SJSA1 (cell line): ENCODE measurements around the gene CHGA. TPM values are rescaled to one million over a fixed set of nuclear protein-coding genes. Genes with fewer than 3 reads are reported as not detected.

Experiments
- DNase-seq, 2 experiments: peaks; one replicate each; pipeline ENCODE4 v3.0.0-alpha.2; 2015 to 2020; ENCODE audit warnings: low spot score in 2 of 2, low read depth in 1 of 2
- H3K27ac ChIP-seq: fragments of 250-450 bp; sonication (Bioruptor Pico); 2 replicates; pipeline ENCODE4 v1.5.1; 2020; ENCODE audit warnings: mild to moderate bottlenecking, moderate library complexity
- H3K27me3 ChIP-seq: fragments of 250-450 bp; sonication (Bioruptor Pico); replicated peaks from 2 replicates; pipeline ENCODE4 v1.5.1; 2020; ENCODE audit warnings: mild to moderate bottlenecking, moderate library complexity
- H3K36me3 ChIP-seq: fragments of 250-450 bp; sonication (Bioruptor Pico); 2 replicates; pipeline ENCODE4 v1.5.1; 2020; ENCODE audit warnings: mild to moderate bottlenecking
- H3K4me1 ChIP-seq: fragments of 250-450 bp; sonication (Bioruptor Pico); replicated peaks from 2 replicates; pipeline ENCODE4 v1.6.1; 2021; ENCODE audit warnings: mild to moderate bottlenecking
- H3K4me3 ChIP-seq: fragments of 250-450 bp; sonication (Bioruptor Pico); 2 replicates; pipeline ENCODE4 v1.5.1; 2020; ENCODE audit warnings: mild to moderate bottlenecking
- H3K9me3 ChIP-seq: fragments of 250-450 bp; sonication (Bioruptor Pico); replicated peaks from 2 replicates; pipeline ENCODE4 v1.5.1; 2020; ENCODE audit warnings: mild to moderate bottlenecking
- total RNA-seq: library from RNA; depleted of rRNA; stranded (reverse); fragments of >200 nt; shearing (Covaris generic); gene quantifications from 2 replicates; pipeline ENCODE4 v1.2.3, GENCODE V29; 2014

CHGA gene
- total RNA-seq, 1 experiment from 2014 or later = not detected

DNA sequence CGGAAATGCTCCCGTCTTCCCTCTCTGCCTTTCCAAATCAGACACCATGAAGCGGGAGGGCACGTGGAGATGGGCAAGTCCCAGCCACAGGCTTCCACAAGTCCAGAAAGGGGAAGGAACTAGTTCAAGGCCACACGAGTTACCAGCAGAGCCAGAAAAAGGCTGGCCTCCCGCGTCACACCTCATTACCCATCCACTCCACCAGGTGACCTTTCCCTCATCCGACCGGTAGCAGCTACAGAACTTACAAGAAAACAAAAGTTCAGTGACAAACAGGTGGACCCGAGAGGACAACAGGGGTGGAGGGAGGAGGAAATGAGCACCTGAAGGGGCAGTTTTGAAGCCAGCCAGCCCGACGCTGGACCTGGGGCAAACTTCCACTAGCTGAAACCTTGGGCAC, 46.9 kb downstream of the CHGA start:
- DNase-seq = no peak
- no peaks in the 10 kb centered on the region for H3K9me3 ChIP-seq

DNA sequence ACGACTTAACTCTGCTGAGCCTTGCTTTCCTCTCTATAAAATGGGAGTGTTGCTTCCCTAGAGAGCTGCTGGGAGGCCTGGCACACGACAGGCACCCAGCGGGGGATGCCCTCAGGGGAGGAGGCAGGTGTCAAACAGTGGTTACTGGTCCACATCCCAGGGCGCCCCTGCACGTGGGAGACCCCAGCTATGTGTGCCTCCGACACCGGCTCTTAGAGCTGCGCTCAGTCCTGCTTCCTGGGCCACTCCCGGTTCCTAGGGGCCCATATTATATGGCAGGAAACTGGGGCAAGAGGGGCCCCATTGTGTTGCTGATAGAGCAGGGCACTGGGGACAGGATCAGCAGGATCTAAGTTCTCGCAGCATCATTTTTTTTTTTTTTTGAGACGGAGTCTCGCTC, 47.3 kb downstream of the CHGA start:
- no peak overlapping the region for H3K27ac ChIP-seq
- peaks cover 23% of the 10 kb centered on the region for H3K4me1 ChIP-seq
- H3K36me3 ChIP-seq = no peaks in the 10 kb centered on the region
- no peak overlapping the region for H3K4me3 ChIP-seq
- DNase-seq = no peak
- H3K9me3 ChIP-seq = no peaks in the 10 kb centered on the region; the same call in 1 of the 2 replicates
- no peaks in the 10 kb centered on the region for H3K27me3 ChIP-seq

More for the DNA sequence above, 46.9 kb downstream of the CHGA start:
- Histone ChIP-seq H3K27ac (no peak overlapping the region), H3K27me3 (no peaks in the 10 kb centered on the region), H3K4me3 (no peak overlapping the region), H3K4me1 (peaks cover 27% of the 10 kb centered on the region), H3K36me3 (no peaks in the 10 kb centered on the region)

DNA sequence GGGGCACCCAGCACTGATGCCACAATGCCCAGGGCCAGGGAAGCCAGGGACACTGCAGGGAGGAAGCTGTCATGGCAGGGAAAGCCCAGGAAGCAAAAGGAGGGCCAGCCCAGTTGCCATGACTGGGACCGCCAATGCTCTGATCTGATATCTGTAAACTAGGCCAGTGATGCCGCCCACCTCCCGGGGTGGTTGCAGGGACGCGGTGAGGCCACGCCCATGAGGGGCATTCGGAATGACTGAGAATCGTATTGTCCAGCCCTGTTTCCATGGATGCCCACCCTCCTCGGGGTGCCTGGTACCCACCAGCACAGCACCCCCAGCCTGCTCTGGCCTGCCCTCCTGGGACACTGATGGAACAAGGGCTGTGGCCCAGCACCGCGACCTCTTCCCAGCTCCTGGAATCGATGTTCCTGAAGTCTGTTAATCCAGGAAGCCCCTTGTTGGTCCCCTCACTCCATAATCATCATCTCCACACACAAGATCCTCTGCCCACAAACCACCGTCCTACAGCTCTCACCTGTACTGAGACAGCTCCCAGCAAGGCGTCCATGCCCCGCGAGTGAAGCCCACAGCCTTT, 48.7 kb downstream of the CHGA start:
- no peak for DNase-seq
- H3K36me3 ChIP-seq = no peaks in the 10 kb centered on the region; the same call in 1 of the 2 replicates
- H3K27me3 ChIP-seq = no peaks in the 10 kb centered on the region
- H3K9me3 ChIP-seq = peaks cover 3% of the 10 kb centered on the region; the same call in 1 of the 2 replicates
- H3K4me1 ChIP-seq = peaks cover 20% of the 10 kb centered on the region
- no peak overlapping the region for H3K27ac ChIP-seq
- no peak overlapping the region for H3K4me3 ChIP-seq

DNA sequence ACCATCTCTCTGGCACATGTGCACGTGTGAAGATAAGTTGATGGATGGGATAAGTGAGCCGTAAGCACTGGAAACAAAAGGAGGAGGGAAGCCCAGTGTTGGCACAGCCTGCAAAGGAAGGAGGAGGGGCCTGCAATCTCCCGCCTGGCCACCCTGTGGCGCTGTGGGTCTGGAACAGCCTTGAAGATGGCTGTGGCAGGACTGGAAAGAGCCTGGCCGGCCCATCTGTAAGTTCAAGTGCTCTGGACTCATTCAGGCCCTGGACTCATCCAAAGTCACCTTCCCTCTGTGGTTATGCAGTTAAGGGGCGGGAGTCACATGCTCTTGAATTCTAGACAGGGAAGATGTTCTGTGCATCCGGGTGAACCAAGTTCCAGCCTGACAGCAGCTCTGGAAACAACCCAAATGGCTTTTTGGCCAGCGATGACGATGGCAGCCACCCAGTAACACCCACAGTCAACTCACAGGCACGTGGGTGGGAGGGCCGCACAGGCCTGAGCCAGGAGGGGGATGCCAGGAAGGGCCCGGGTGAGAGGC, 50.4 kb downstream of the CHGA start:
- peak; percentile 46 to 58 for DNase-seq
- peaks cover 20% of the 10 kb centered on the region for H3K4me1 ChIP-seq
- no peak overlapping the region for H3K27ac ChIP-seq
- peaks cover 3% of the 10 kb centered on the region for H3K9me3 ChIP-seq
- H3K36me3 ChIP-seq = peaks cover 11% of the 10 kb centered on the region
- no peaks in the 10 kb centered on the region for H3K27me3 ChIP-seq
- H3K4me3 ChIP-seq = no peak overlapping the region

DNA sequence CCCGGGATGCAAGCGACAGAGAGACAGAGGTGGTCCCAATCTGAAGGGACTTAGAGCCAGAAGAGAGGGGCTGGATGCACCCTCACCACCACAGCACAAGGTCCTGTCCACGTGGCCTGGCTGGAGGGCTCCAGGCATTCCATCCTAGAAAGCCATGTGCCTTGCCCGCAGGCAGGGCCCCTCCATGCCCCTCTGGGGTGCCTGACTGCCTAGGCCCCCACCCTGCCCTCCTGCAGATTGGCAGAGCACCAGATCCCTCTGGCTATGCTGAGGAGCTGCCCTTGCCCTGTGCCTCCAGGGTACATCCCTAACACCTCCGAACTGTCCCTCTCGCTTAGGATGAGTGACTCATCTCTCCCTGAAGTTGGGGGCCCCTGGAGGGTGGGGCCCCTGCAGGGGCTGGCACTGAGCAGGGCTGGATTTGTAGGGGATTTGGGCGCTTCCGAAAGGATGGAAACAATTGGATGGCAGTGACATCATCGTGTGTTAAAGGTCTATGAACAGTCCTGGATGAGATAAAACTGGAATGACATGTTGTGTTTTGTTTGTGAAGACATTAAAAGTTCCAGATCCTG, 50.9 kb downstream of the CHGA start:
- H3K27ac ChIP-seq = no peak overlapping the region
- H3K36me3 ChIP-seq = peaks cover 15% of the 10 kb centered on the region
- H3K9me3 ChIP-seq = peaks cover 7% of the 10 kb centered on the region
- no peaks in the 10 kb centered on the region for H3K27me3 ChIP-seq
- DNase-seq = no peak
- H3K4me1 ChIP-seq = peaks cover 15% of the 10 kb centered on the region
- no peak overlapping the region for H3K4me3 ChIP-seq

DNA sequence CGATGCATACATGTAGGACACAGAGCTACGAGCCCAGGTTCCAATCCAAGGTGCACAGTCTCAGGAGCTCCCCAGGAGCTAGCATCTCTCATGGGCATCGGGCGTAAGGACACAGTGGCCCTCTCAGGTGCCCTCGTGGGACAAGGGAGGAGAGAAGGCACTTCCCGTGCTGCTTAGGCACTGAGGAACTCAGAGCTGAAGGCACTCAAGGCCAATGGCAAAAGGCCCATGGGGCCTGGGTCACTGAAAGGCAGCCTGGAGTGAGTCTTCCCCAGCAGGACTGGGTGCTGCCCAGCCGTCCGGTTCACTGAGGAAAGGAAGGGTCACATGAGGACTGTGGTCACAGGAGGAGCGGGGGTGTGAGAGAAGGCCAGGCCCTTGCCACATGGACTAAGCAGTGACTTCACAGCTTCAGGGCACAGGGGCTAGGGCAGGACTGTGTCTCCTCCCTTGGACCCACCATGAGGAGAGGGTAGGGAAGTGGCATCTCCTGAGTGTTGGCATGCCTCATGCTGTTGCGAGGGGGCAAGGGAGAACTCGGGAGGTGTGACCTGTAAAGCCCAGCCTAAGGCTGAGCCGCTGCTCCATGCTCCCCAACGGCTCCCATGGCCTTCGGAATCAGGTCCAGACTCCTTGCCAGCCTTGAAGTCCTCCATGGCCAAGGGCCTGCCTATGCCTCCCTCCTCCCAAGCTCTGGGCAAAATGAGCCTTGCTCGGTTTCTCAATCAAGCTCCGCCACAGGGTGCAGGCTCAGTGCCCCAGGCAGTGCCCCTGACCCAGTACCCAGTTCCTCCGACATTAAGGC, 51.8 kb downstream of the CHGA start:
- Histone ChIP-seq H3K9me3 (peaks cover 10% of the 10 kb centered on the region), H3K27ac (no peak overlapping the region), H3K4me1 (peaks cover 15% of the 10 kb centered on the region), H3K36me3 (peaks cover 15% of the 10 kb centered on the region), H3K4me3 (no peak overlapping the region), H3K27me3 (no peaks in the 10 kb centered on the region)
- no peak for DNase-seq

DNA sequence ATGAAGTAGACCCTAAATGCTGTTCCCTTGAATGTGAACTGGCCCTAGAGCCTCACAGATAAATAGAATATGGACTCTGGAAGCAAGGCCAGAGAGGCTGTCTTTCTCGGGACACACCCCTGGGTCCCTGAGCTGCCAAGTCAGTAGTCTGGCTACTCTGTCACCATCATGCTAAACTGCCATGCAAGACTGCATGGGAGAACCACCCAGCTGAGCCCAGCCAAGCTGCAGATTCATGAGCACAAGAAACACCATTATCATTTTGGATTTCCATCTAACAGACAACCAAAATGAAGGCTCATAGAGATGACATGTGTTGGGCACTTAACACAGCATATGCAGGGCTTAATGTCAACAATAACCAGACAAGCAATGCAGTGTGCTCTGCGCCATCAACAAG, 53.3 kb downstream of the CHGA start:
- H3K27ac ChIP-seq = no peak overlapping the region
- no peak overlapping the region for H3K4me3 ChIP-seq
- no peaks in the 10 kb centered on the region for H3K27me3 ChIP-seq
- peaks cover 15% of the 10 kb centered on the region for H3K36me3 ChIP-seq
- peaks cover 10% of the 10 kb centered on the region for H3K9me3 ChIP-seq
- no peak for DNase-seq
- H3K4me1 ChIP-seq = peaks cover 15% of the 10 kb centered on the region

DNA sequence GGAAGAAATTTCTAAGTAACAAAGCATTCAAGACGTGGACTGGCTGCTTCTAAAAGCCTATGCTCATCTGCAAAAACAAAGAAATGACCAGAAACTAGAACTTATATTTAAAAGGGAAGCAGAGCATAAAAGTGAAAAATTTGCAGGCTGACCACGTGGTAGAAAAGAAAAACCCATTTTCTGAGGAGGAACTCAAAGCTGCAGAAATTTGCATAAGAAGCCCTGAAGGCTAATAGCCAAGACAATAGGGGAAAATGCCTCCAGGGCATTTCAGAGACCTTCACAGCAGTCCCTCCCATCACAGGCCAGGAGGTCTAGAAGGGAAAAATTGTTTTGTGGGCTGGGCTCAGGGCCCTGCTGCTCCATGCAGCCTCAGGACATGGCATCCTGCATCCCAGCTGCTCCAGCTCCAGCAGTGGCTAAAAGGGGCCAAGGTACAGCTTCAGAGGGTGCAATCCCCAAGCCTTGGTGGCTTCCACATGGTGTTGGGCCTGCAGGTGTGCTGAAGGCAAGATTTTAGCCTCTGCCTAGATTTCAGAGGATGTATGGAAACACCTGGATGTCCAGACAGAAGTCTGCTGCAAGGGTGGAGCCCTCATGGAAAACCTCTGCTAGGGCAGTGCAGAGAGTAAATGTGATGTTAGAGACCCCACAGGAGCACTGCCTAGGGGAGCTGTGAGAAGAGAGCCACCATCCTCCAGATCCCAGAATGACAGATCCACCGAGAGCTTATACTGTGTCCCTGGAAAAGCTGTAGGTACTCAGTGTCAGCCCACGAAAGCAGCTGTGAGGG, 55.5 kb downstream of the CHGA start:
- Histone ChIP-seq H3K27ac (no peak overlapping the region), H3K4me1 (peaks cover 2% of the 10 kb centered on the region), H3K9me3 (peaks cover 10% of the 10 kb centered on the region), H3K27me3 (no peaks in the 10 kb centered on the region), H3K4me3 (no peak overlapping the region), H3K36me3 (peaks cover 15% of the 10 kb centered on the region)
- no peak for DNase-seq

DNA sequence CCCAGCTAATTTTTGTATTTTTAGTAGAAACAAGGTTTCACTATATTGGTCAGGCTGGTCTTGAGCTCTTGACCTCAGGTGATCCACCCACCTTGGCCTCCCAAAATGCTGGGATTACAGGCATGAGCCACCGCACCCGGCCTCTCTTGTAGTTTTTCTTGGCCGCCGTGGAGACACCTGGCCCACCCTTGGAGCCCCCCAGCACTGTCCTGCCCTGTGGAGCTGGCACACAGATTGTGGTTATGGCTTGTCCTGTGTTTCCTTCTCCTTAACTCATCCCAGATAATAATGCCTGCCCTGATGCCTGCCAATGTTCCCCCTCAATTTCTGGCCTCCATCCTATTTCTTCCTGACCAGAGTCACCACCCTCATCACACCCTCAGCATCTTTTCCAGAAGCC, 57.9 kb downstream of the CHGA start:
- Histone ChIP-seq H3K27ac (no peak overlapping the region), H3K27me3 (no peaks in the 10 kb centered on the region), H3K4me1 (peaks cover 7% of the 10 kb centered on the region), H3K4me3 (no peak overlapping the region), H3K36me3 (peaks cover 15% of the 10 kb centered on the region), H3K9me3 (peaks cover 10% of the 10 kb centered on the region; the same call in 1 of the 2 replicates)
- no peak for DNase-seq

DNA sequence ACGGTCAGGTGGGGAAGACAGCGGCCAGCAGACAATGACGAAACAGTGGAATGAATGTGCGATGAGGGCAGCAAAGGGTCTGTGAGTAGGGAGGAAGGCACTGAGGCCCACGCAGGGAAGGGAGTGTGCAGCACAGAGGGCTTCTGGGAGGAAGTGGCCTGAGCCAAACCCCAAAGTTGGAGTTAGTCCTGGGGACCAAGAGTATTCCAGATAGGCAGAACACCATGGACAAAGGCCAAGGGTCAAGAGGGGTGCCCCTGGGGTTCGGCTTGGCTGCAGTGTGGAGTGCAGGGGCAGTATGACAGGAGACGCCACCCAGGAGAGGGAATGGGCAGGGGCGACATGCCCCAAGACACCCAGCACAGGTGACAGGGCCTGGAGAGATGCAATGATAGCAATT, 58.8 kb downstream of the CHGA start:
- Histone ChIP-seq H3K27me3 (no peaks in the 10 kb centered on the region), H3K4me1 (peaks cover 16% of the 10 kb centered on the region), H3K4me3 (no peak overlapping the region), H3K27ac (no peak overlapping the region), H3K36me3 (peaks cover 15% of the 10 kb centered on the region), H3K9me3 (peaks cover 7% of the 10 kb centered on the region; the same call in 1 of the 2 replicates)
- DNase-seq = no peak

DNA sequence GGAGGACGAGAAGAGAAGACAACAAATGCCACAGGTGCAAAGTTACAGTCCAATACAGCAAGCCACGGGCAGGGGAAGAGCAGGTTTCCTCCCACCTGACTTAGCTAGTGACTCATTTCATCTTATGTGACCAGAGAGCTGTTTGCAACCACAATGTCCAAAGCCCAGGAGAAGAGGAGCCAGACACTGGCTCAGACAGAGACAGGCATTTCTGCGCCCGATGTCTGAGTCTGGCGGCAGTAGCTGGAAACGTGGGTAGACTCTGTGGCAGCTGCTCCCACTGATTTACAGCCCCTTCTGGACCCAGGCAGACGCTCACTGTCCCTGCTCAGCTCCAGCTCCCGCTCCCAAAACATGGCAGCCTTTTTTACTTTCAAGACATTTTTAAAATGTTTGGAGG, 60.0 kb downstream of the CHGA start:
- Histone ChIP-seq H3K27me3 (no peaks in the 10 kb centered on the region), H3K9me3 (peaks cover 7% of the 10 kb centered on the region; the same call in 1 of the 2 replicates), H3K36me3 (peaks cover 10% of the 10 kb centered on the region), H3K4me1 (peaks cover 28% of the 10 kb centered on the region), H3K4me3 (no peak overlapping the region), H3K27ac (no peak overlapping the region)
- no peak for DNase-seq

DNA sequence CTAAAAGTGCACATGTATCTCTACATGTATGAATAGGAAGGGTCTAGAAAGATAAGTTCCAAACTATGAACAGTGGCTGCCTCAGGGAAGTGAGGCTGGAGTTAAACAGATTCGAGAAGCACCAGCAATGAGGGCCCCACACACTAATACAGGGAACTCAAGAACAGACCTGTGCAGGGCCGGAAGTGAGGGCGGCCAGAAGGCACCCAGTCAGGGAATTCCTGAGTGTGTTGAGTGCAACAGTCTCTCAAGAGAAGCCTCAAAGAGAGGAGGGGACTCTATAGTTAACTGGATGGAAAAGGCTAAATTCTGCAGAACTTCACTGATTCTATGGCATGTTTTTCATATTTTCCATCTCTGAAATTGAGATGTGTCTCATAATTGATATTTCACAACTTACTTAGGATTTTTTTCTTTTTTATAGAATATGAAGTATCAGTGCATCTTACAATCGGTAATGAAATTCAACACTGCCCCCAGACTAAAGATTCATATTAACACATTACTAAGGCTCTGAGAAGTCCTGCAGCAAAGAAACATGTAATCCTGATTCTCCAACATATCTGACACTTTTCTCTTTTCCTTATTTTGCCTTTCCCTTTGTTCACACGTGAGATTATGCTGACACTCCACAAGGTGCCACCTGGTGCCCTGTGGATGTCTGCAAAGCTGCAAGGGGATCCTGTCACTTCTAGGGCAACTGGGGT, 61.3 kb downstream of the CHGA start:
- H3K27ac ChIP-seq = no peak overlapping the region
- DNase-seq = no peak
- peaks cover 41% of the 10 kb centered on the region for H3K4me1 ChIP-seq
- no peaks in the 10 kb centered on the region for H3K27me3 ChIP-seq
- H3K36me3 ChIP-seq = peaks cover 5% of the 10 kb centered on the region
- H3K4me3 ChIP-seq = no peak overlapping the region
- no peaks in the 10 kb centered on the region for H3K9me3 ChIP-seq
